Mesothelial cell of epicardium (in vitro differentiated cells): ENCODE results near the gene NELL1. TPM values are rescaled to one million over a fixed set of nuclear protein-coding genes. Genes with fewer than 3 reads are reported as not detected.

Experiments used
- DNase-seq, 2 experiments: peaks; one replicate each; pipeline ENCODE4 v3.0.0; 2021; ENCODE audit warnings: low spot score in 2 of 2; ENCODE audit not compliant: unreplicated experiment in 2 of 2
- H3K27ac Mint-ChIP-seq: 2 replicates; pipeline ENCODE4 v1.8.0; 2021; ENCODE audit warnings: mixed read lengths
- H3K27me3 Mint-ChIP-seq: 2 replicates; pipeline ENCODE4 v1.8.0; 2021; ENCODE audit warnings: low read depth, mixed read lengths
- H3K36me3 Mint-ChIP-seq: 2 replicates; pipeline ENCODE4 v1.8.0; 2021; ENCODE audit warnings: mixed read lengths
- H3K4me1 Mint-ChIP-seq: 2 replicates; pipeline ENCODE4 v1.8.0; 2021; ENCODE audit warnings: mixed read lengths
- H3K4me3 Mint-ChIP-seq: 2 replicates; pipeline ENCODE4 v1.8.0; 2021; ENCODE audit warnings: mild to moderate bottlenecking, moderate library complexity, mixed read lengths
- H3K9me3 Mint-ChIP-seq: 2 replicates; pipeline ENCODE4 v1.8.0; 2021; ENCODE audit warnings: mixed read lengths
- total RNA-seq: library from RNA; stranded (reverse); gene quantifications from 3 replicates; pipeline ENCODE4 v1.2.1, GENCODE V29; 2021
- TF ChIP-seq, protein P1 (sequence below): fragments of 200-600 bp; sonication (generic); IDR thresholded peaks from one replicate; pipeline ENCODE4 v1.5.0; 2021; ENCODE audit warnings: antibody characterized with exemption; ENCODE audit not compliant: unreplicated experiment

Gene NELL1
- total RNA-seq, 1 donor from 2014 or later, result 1.7 TPM

DNA sequence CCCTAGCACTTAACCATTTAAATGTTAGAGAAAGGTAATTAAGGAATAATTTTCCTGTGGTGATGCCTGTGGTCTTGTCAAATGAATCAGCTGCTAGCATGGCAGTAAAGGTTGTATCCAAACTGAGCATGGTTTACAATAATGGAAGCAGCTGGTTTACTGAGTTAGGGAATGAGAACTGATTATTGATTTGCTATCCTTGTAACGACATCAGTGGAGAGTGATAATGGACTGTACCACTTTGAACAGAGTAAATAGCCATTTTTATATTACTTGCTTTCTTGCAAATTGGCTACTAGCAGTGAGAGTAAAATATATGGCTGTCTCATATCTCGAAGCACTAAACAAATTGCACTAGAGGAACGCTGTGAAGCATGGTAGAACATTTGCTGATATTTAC is 934.5 kb downstream of the NELL1 start:
- H3K27me3 Mint-ChIP-seq, result peaks cover 6% of the 10 kb centered on the region
- no peak overlapping the region for H3K27ac Mint-ChIP-seq
- no peaks in the 10 kb centered on the region for H3K4me1 Mint-ChIP-seq
- H3K9me3 Mint-ChIP-seq, result no peaks in the 10 kb centered on the region
- H3K4me3 Mint-ChIP-seq, result no peak overlapping the region
- no peaks in the 10 kb centered on the region for H3K36me3 Mint-ChIP-seq
- DNase-seq, result no peak
- TF ChIP-seq, protein P1, sequence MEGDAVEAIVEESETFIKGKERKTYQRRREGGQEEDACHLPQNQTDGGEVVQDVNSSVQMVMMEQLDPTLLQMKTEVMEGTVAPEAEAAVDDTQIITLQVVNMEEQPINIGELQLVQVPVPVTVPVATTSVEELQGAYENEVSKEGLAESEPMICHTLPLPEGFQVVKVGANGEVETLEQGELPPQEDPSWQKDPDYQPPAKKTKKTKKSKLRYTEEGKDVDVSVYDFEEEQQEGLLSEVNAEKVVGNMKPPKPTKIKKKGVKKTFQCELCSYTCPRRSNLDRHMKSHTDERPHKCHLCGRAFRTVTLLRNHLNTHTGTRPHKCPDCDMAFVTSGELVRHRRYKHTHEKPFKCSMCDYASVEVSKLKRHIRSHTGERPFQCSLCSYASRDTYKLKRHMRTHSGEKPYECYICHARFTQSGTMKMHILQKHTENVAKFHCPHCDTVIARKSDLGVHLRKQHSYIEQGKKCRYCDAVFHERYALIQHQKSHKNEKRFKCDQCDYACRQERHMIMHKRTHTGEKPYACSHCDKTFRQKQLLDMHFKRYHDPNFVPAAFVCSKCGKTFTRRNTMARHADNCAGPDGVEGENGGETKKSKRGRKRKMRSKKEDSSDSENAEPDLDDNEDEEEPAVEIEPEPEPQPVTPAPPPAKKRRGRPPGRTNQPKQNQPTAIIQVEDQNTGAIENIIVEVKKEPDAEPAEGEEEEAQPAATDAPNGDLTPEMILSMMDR, result no peak

DNA sequence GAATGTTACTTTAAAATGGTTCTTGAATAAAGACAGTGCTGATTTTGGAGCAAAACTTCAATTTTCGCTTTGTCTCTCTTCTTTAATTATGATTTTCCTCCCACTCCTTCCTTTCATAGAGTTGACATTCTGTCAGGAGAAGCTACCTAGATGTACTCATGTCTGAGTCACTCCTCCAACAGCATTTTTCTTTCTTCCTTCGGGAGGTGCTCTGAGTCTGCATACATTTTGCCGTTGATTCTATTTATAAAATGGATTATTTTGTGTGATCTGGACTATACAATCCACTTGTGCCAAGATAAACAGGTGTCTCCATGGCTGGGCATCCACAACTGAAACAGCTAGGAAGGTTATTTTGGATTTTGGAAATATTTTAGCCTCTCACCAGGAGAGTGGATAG is 935.2 kb downstream of the NELL1 start:
- H3K9me3 Mint-ChIP-seq, result no peaks in the 10 kb centered on the region
- H3K4me3 Mint-ChIP-seq, result no peak overlapping the region
- H3K27ac Mint-ChIP-seq, result no peak overlapping the region
- peaks cover 6% of the 10 kb centered on the region for H3K27me3 Mint-ChIP-seq
- H3K36me3 Mint-ChIP-seq, result no peaks in the 10 kb centered on the region
- DNase-seq, result no peak
- TF ChIP-seq, protein P1, result no peak
- no peaks in the 10 kb centered on the region for H3K4me1 Mint-ChIP-seq

DNA sequence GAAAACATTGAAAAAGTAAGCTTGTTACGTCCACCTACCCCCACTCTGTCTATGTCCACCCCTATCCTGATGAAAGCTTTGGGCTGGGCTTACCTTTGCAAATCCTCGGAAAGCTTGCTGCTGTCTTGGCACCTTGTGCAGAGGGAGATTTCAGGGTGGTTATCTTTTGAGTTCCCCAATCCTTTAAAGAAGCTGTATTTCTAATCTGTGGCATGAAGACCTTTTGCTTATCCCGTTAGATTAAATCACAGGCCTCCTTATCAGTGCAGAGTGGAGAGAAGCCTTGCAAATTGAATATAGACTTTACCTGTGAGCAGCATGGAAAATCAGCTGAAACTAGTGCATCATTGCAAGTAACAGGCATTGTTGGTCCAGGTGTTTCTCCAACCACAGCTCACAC is 942.9 kb downstream of the NELL1 start:
- peaks cover 5% of the 10 kb centered on the region for H3K27me3 Mint-ChIP-seq
- H3K4me3 Mint-ChIP-seq, result no peak overlapping the region
- H3K9me3 Mint-ChIP-seq, result no peaks in the 10 kb centered on the region
- TF ChIP-seq, protein P1, result no peak
- H3K27ac Mint-ChIP-seq, result no peak overlapping the region
- no peaks in the 10 kb centered on the region for H3K36me3 Mint-ChIP-seq
- no peaks in the 10 kb centered on the region for H3K4me1 Mint-ChIP-seq
- no peak for DNase-seq

DNA sequence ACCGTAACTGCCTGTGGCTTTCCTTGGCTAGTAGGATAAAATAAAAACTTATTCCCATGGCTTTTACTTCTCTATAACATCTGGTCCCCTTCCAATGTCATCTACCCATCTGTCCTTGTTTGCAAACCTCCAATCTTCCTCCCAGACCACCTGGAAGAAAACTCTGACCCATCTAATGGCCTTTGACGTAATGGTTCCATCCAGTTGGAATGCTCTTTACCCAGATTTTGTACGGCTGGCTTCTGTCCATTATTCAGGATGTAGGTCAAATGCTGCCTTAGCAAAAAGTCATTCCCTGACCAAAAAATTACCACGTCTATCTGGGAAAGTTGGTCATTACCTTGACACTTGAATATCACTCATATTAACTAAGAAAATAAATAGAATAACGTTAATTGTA is 945.6 kb downstream of the NELL1 start:
- DNase-seq, result no peak
- no peak overlapping the region for H3K27ac Mint-ChIP-seq
- TF ChIP-seq, protein P1, result no peak
- H3K4me3 Mint-ChIP-seq, result no peak overlapping the region
- peaks cover 5% of the 10 kb centered on the region for H3K27me3 Mint-ChIP-seq
- no peaks in the 10 kb centered on the region for H3K36me3 Mint-ChIP-seq
- no peaks in the 10 kb centered on the region for H3K4me1 Mint-ChIP-seq
- no peaks in the 10 kb centered on the region for H3K9me3 Mint-ChIP-seq

DNA sequence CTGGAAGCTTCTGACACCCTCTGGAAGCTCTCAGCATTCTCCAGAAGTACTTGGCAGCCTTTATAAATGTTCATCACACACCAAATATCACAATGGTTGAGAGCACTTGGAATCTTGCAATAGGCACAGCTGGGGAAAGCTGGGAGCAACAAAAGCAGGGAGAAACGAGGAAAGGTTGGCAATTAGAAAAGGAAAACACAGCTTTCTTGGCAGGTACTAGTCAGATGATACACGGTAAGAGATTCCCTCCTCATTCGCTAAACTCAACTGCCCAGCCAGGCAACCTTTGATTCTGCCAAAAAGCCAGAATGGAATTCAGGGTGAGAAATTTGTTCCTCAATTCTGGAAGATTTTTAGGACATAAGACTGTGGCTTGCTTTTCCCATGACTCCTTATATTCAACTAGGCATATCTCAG is 946.6 kb downstream of the NELL1 start:
- TF ChIP-seq, protein P1, result no peak
- H3K27me3 Mint-ChIP-seq, result peaks cover 7% of the 10 kb centered on the region
- no peak overlapping the region for H3K27ac Mint-ChIP-seq
- H3K4me3 Mint-ChIP-seq, result no peak overlapping the region
- H3K36me3 Mint-ChIP-seq, result no peaks in the 10 kb centered on the region
- no peak for DNase-seq
- no peaks in the 10 kb centered on the region for H3K9me3 Mint-ChIP-seq
- H3K4me1 Mint-ChIP-seq, result no peaks in the 10 kb centered on the region

DNA sequence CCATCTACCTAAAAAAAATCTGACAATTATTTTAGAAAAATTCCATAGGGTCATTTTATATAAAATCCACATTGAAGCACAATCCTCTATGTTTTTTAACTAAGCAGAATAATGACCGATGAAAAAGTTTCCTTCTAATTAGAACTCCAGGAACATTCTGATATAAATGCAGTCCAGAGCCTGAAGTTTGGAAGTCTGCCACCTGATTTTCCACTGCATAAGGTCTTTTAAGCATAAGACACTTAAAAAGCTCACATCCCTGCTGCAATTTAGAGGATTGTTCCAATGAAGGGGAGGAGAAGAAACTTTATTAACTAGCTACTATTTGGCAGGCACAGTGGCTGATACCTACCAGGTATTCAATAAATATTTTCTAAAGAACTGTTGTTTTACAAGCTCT is 953.2 kb downstream of the NELL1 start:
- H3K4me3 Mint-ChIP-seq, result no peak overlapping the region
- no peaks in the 10 kb centered on the region for H3K9me3 Mint-ChIP-seq
- no peaks in the 10 kb centered on the region for H3K4me1 Mint-ChIP-seq
- peaks cover 3% of the 10 kb centered on the region for H3K27me3 Mint-ChIP-seq
- no peak for DNase-seq
- no peak overlapping the region for H3K27ac Mint-ChIP-seq
- H3K36me3 Mint-ChIP-seq, result no peaks in the 10 kb centered on the region
- TF ChIP-seq, protein P1, result no peak
